Stimulated activated CD8-positive, alpha-beta memory T cell treated with anti-CD3 and anti-CD28 coated beads, Interleukin-15, amount 100 ng/mL, for 24 hours (primary cell): Measurements from ENCODE around the gene R3HDM4.

ENCODE experiments used
- DNase-seq: peaks from one replicate; pipeline ENCODE4 v3.0.0-alpha.2; 2020; ENCODE audit warnings: low read depth

R3HDM4 gene

GRCh38 chr19:929891-930258 lies 16.9 kb upstream of the R3HDM4 start:
- no peak for DNase-seq

- no peak for DNase-seq
Measured at GRCh38 chr19:929203-929890, 16.3 kb upstream of the R3HDM4 start.

GRCh38 chr19:928471-929202 lies 15.6 kb upstream of the R3HDM4 start:
- no peak for DNase-seq

GRCh38 chr19:927780-928401 lies 14.9 kb upstream of the R3HDM4 start:
- no peak for DNase-seq

GRCh38 chr19:927351-927779 lies 14.3 kb upstream of the R3HDM4 start:
- DNase-seq: no peak

GRCh38 chr19:926589-927350 lies 13.8 kb upstream of the R3HDM4 start:
- DNase-seq: no peak

- DNase-seq: no peak
Measured at GRCh38 chr19:926323-926588, 13.2 kb upstream of the R3HDM4 start.

GRCh38 chr19:925526-926322 lies 12.7 kb upstream of the R3HDM4 start, which contains the start of gene ARID3A:
TSS of gene ARID3A (plus strand) at chr19:926035. CDS start at chr19:929529, 3,494 bp downstream.
- peak; percentile 55 for DNase-seq

GRCh38 chr19:925087-925525 lies 12.1 kb upstream of the R3HDM4 start:
- DNase-seq: no peak

- no peak for DNase-seq
Measured at GRCh38 chr19:924553-925086, 11.6 kb upstream of the R3HDM4 start.

GRCh38 chr19:920051-920864 lies 7.2 kb upstream of the R3HDM4 start:
- no peak for DNase-seq

- no peak for DNase-seq
Measured at GRCh38 chr19:919199-920050, 6.4 kb upstream of the R3HDM4 start.

GRCh38 chr19:918481-919198 lies 5.6 kb upstream of the R3HDM4 start:
- no peak for DNase-seq

- no peak for DNase-seq
Measured at GRCh38 chr19:918152-918437, 5.1 kb upstream of the R3HDM4 start.

GRCh38 chr19:917323-918151 lies 4.5 kb upstream of the R3HDM4 start, which contains the start of gene KISS1R:
TSS of gene KISS1R (plus strand) at chr19:917333. CDS start at chr19:917503, 170 bp downstream.
- DNase-seq: no peak

GRCh38 chr19:916645-917322 lies 3.8 kb upstream of the R3HDM4 start:
- DNase-seq: no peak
